ENCODE measurements around the gene FAM184B.

DNA sequence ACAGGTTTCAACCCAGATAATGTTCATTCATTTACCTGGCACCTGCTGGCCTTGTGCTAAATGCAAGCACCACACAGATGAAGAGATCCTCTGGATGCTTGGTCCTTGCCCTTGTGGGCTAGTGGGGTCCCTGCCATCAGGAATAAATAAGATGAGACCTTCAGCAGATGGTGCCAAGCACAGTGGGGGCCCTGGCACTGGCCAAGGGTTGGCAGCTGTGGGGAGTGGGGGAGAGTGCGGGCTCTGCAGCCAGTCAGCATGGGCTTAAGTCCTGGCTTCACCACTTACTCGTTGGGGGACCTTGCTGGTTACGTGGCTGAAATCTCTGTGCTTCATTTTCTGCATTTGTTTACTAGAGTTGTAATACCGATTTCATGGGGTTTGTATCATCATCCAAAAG, 197.5 kb downstream of the FAM184B start:
- TF ChIP-seq, protein P1, sequence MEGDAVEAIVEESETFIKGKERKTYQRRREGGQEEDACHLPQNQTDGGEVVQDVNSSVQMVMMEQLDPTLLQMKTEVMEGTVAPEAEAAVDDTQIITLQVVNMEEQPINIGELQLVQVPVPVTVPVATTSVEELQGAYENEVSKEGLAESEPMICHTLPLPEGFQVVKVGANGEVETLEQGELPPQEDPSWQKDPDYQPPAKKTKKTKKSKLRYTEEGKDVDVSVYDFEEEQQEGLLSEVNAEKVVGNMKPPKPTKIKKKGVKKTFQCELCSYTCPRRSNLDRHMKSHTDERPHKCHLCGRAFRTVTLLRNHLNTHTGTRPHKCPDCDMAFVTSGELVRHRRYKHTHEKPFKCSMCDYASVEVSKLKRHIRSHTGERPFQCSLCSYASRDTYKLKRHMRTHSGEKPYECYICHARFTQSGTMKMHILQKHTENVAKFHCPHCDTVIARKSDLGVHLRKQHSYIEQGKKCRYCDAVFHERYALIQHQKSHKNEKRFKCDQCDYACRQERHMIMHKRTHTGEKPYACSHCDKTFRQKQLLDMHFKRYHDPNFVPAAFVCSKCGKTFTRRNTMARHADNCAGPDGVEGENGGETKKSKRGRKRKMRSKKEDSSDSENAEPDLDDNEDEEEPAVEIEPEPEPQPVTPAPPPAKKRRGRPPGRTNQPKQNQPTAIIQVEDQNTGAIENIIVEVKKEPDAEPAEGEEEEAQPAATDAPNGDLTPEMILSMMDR (IDR thresholded peaks at IDR 0.05 in 2 of 3, conservative IDR thresholded peaks at IDR 0.05 in 1 of 3; ENCODE audit: borderline replicate concordance in 1 of 3, insufficient read depth in 1 of 3, low read depth in 2 of 3, low read length in 2 of 3): no peak
- TF ChIP-seq, protein P2, sequence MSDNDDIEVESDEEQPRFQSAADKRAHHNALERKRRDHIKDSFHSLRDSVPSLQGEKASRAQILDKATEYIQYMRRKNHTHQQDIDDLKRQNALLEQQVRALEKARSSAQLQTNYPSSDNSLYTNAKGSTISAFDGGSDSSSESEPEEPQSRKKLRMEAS (IDR thresholded peaks at IDR 0.05): no peak
- TF ChIP-seq POLR2AphosphoS5 (IDR thresholded peaks at IDR 0.05; ENCODE audit: low read depth, low read length) (no peak), YY1 (IDR thresholded peaks at IDR 0.05; ENCODE audit: extremely low read depth, insufficient replicate concordance, low read depth, low read length) (no peak)
- TF ChIP-seq, protein P3, sequence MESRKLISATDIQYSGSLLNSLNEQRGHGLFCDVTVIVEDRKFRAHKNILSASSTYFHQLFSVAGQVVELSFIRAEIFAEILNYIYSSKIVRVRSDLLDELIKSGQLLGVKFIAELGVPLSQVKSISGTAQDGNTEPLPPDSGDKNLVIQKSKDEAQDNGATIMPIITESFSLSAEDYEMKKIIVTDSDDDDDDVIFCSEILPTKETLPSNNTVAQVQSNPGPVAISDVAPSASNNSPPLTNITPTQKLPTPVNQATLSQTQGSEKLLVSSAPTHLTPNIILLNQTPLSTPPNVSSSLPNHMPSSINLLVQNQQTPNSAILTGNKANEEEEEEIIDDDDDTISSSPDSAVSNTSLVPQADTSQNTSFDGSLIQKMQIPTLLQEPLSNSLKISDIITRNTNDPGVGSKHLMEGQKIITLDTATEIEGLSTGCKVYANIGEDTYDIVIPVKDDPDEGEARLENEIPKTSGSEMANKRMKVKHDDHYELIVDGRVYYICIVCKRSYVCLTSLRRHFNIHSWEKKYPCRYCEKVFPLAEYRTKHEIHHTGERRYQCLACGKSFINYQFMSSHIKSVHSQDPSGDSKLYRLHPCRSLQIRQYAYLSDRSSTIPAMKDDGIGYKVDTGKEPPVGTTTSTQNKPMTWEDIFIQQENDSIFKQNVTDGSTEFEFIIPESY (IDR thresholded peaks at IDR 0.05; ENCODE audit: extremely low read depth, insufficient replicate concordance, low read length): no peak

Data from HCT116 (cell line).